ENCODE results near the gene MUC4.

GRCh38 chr3:195835791-195836190 lies 24.1 kb upstream of the MUC4 start:
- TF ChIP-seq CTCF (conservative IDR thresholded peaks at IDR 0.05) (no peak), EZH2 (IDR thresholded peaks at IDR 0.05; ENCODE audit: low read depth) (no peak)

Data from PC-9 (cell line).